Ishikawa (cell line): Measurements from ENCODE around the gene SFXN2.

Source experiments
- CEBPB ChIP-seq: IDR thresholded peaks from 2 replicates; pipeline ENCODE4 v1.6.1; 2012
- CREB1 ChIP-seq: IDR thresholded peaks from 2 replicates; pipeline ENCODE4 v1.6.1; 2012; ENCODE audit warnings: low read depth
- EGR1 ChIP-seq: IDR thresholded peaks from 2 replicates; pipeline ENCODE4 v1.6.1; 2012
- EP300 ChIP-seq: IDR thresholded peaks from 2 replicates; pipeline ENCODE4 v1.6.1; 2012; ENCODE audit warnings: borderline replicate concordance
- FOXM1 ChIP-seq: IDR thresholded peaks from 2 replicates; pipeline ENCODE4 v1.6.1; 2012; ENCODE audit warnings: low read depth, borderline replicate concordance
- NFIC ChIP-seq: IDR thresholded peaks from 2 replicates; pipeline ENCODE4 v1.6.1; 2012
- RAD21 ChIP-seq: IDR thresholded peaks from 2 replicates; pipeline ENCODE4 v1.6.1; 2012; ENCODE audit warnings: low read depth
- TAF1 ChIP-seq: IDR thresholded peaks from 2 replicates; pipeline ENCODE4 v1.6.1; 2012; ENCODE audit warnings: low read depth, mild to moderate bottlenecking
- TCF12 ChIP-seq: IDR thresholded peaks from 2 replicates; pipeline ENCODE4 v1.6.1; 2012; ENCODE audit warnings: low read depth
- TEAD4 ChIP-seq: IDR thresholded peaks from 2 replicates; pipeline ENCODE4 v1.6.1; 2012
- YY1 ChIP-seq: IDR thresholded peaks from 2 replicates; pipeline ENCODE4 v1.6.1; 2012; ENCODE audit warnings: low read depth
- ZBTB7A ChIP-seq: IDR thresholded peaks from 2 replicates; pipeline ENCODE4 v1.6.1; 2012; ENCODE audit warnings: low read depth
- TF ChIP-seq, protein P1 (sequence below): IDR thresholded peaks from 2 replicates; pipeline ENCODE4 v1.6.1; 2012
- TF ChIP-seq, protein P2 (sequence below): IDR thresholded peaks from 2 replicates; pipeline ENCODE4 v1.6.1; 2012
- TF ChIP-seq, protein P3 (sequence below): IDR thresholded peaks from 2 replicates; pipeline ENCODE4 v1.6.1; 2012; ENCODE audit warnings: low read depth, mild to moderate bottlenecking

The SFXN2 gene

DNA sequence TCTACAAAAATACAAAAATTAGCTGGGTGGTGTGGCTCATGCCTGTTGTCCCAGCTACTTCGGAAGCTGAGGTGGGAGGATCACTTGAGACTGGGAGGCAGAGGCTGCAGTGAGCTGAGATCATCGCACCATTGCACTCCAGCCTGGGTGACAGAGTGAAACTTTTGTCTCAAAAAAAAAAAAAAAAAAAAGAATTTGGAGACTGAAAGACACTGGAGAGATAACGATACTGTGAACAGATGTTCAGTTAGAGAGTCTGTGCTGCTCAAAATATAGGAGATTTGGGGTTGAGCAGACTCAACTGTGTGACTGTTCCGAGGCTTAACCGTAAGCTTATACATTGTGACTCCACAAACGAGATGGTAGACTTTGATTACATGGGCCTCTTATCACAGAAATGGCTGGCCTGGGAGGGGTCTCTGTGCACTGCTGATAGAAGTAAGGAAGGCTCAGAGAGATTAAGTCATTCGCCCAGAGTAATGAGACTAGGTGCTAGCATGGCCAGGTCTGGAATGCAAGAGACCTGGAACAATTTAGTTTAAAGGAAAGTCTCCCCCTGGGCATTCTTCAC lies 48.7 kb downstream of the SFXN2 start:
- TF ChIP-seq CREB1 (no peak), TEAD4 (no peak), RAD21 (no peak), EP300 (no peak), NFIC (no peak), FOXM1 (no peak)
- TF ChIP-seq, protein P1, sequence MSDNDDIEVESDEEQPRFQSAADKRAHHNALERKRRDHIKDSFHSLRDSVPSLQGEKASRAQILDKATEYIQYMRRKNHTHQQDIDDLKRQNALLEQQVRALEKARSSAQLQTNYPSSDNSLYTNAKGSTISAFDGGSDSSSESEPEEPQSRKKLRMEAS: no peak
- TF ChIP-seq, protein P2, sequence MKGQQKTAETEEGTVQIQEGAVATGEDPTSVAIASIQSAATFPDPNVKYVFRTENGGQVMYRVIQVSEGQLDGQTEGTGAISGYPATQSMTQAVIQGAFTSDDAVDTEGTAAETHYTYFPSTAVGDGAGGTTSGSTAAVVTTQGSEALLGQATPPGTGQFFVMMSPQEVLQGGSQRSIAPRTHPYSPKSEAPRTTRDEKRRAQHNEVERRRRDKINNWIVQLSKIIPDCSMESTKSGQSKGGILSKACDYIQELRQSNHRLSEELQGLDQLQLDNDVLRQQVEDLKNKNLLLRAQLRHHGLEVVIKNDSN: no peak

DNA sequence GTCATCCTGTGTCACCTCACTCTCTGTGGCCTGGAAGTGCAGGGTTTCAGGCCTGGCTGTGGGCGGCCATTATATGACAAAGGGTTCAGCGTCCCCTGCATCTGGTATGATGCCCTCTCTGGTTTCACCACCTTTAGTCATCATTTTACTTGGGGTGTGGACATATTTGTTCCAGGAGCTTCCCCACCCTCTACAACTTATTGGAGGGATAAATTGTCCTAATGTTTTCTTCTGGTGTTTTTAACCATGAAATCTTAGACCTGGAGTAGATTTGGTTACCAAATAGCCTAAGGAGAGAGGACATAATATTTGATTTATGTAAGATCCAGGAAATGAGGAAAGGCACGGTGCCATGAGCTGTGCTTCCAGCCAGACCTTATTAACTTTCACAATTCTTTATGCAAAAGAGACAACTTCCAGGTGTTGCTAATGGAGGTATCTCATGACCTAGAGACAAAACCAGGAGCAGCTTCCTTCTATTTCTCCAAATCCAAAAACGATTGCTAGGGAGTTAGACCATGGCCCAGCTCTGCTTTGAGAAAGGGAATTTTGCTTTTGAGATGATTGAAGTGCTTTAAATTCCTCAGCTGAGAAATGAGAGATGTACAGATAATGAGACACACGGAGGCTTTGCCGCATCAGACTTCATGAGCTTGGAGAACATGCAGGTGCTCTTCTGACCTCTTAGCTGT lies 50.2 kb downstream of the SFXN2 start:
- no peak for TF ChIP-seq TAF1
- TF ChIP-seq, protein P1: no peak
- TF ChIP-seq YY1: 0 out of 2 replicates have a peak, but pooled peaks have one; percentile 45

DNA sequence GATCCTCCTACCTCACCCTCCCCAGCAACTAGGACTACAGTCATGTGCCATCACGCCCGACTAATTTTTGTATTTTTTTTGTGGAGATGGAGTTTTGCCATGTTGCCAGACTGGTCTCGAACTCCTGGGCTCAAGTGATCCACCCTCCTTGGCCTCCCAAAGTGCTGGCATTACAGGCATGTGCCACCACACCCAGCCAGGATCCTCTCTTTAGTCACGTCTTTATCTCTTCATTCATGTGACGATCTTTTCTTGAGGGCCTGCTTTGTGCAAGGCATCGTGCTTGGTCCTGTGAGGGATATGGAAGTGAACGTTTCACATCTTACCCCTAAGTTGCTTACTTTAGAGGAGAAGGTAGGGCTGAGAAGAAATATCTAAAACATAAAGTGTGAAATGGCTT lies 50.9 kb downstream of the SFXN2 start:
- TF ChIP-seq, protein P3, sequence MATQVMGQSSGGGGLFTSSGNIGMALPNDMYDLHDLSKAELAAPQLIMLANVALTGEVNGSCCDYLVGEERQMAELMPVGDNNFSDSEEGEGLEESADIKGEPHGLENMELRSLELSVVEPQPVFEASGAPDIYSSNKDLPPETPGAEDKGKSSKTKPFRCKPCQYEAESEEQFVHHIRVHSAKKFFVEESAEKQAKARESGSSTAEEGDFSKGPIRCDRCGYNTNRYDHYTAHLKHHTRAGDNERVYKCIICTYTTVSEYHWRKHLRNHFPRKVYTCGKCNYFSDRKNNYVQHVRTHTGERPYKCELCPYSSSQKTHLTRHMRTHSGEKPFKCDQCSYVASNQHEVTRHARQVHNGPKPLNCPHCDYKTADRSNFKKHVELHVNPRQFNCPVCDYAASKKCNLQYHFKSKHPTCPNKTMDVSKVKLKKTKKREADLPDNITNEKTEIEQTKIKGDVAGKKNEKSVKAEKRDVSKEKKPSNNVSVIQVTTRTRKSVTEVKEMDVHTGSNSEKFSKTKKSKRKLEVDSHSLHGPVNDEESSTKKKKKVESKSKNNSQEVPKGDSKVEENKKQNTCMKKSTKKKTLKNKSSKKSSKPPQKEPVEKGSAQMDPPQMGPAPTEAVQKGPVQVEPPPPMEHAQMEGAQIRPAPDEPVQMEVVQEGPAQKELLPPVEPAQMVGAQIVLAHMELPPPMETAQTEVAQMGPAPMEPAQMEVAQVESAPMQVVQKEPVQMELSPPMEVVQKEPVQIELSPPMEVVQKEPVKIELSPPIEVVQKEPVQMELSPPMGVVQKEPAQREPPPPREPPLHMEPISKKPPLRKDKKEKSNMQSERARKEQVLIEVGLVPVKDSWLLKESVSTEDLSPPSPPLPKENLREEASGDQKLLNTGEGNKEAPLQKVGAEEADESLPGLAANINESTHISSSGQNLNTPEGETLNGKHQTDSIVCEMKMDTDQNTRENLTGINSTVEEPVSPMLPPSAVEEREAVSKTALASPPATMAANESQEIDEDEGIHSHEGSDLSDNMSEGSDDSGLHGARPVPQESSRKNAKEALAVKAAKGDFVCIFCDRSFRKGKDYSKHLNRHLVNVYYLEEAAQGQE: no peak
- TF ChIP-seq, protein P2: no peak
- TF ChIP-seq CREB1: no peak
- no peak for TF ChIP-seq RAD21
- no peak for TF ChIP-seq CEBPB
- TF ChIP-seq FOXM1: no peak
- TF ChIP-seq ZBTB7A: no peak
- TF ChIP-seq TCF12: no peak

DNA sequence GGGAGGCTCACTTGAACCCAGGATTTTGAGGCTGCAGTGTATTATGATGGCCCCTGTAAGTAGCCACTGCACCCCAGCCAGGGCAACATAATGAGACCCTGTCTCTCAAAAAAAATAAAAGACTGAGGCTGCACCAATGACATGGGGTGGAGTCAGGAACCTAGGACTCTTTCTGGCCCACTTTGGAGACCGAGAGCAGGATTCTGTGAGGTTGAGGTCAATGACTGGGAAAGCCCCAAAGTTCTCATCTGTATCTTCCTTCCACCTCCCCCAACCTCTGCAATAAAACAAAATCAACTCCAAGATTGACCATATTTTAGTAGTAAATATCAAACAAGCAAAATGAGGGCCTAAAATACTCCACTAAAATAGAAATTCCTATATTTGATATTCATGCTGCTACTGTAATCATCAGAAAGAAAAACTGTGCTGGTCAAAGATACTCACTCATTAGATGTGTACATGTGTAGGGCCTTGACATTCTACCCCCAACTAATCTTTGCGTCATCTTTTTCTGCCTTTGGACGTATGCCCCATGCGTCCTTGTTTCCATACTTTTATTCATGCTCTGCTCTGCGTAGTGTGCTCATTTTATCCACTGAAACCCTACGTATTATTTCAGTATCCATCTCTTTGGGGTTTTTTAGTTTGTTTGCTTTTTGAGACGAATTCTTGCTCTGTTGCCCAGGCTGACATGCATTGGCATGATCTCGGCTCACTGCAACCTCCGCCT lies 53.2 kb downstream of the SFXN2 start:
- TF ChIP-seq, protein P1: no peak
- no peak for TF ChIP-seq YY1
- TF ChIP-seq NFIC: no peak
- TF ChIP-seq RAD21: no peak
- TF ChIP-seq EGR1: no peak
- TF ChIP-seq TEAD4: no peak
- no peak for TF ChIP-seq ZBTB7A
- TF ChIP-seq EP300: no peak
- TF ChIP-seq, protein P3: no peak
- TF ChIP-seq TAF1: no peak
- no peak for TF ChIP-seq FOXM1
- TF ChIP-seq, protein P2: no peak
- no peak for TF ChIP-seq CREB1
- no peak for TF ChIP-seq TCF12
- TF ChIP-seq CEBPB: no peak

DNA sequence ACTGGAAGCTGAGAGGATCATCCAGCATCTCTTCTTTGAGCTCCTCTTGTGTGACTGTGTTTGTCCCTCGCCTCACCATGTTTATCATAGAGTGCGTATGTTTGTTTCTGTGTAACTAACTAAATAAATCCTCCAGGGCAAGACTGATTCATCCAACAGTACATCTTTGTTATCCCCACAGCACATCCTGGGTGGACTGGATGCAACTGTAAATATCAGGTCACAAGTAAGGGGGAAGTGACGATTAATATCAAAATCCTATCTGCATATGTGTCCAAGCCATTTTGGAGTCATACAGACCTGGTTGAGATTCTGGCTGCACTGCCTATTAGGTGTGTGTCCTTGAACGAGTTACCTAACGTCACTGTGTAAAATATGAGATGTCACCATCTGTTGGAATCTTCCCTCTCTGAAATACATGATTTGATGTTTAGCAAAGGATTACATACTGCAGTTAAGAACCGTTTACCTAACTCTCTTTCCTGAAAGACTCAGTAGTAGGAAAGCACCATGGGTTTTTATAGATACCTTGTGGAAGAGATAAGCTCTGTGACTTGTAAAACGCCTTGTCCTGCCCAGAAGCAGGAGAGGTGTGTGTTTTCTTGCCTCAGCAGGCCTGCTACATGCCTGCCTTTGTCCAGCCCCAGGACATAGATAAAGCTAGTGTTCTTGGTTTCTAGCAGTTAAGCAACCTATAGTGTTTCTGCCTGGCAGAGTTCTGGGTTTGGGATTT lies 55.1 kb downstream of the SFXN2 start:
- TF ChIP-seq, protein P2: no peak
- TF ChIP-seq TEAD4: no peak
- TF ChIP-seq YY1: no peak
- TF ChIP-seq EP300: no peak
- TF ChIP-seq, protein P3: no peak
- TF ChIP-seq CEBPB: no peak
- no peak for TF ChIP-seq CREB1
- TF ChIP-seq EGR1: no peak
- TF ChIP-seq ZBTB7A: no peak
- no peak for TF ChIP-seq RAD21
- TF ChIP-seq NFIC: no peak
- no peak for TF ChIP-seq FOXM1
- TF ChIP-seq, protein P1: no peak
- no peak for TF ChIP-seq TCF12
- TF ChIP-seq TAF1: no peak
